ENCODE results near the gene HHEX.
"Not testable (repeated sequence)": the region's sequence is repeated elsewhere in the genome, so short reads cannot be mapped to it uniquely, and the experiment has no call there.

HHEX gene

DNA sequence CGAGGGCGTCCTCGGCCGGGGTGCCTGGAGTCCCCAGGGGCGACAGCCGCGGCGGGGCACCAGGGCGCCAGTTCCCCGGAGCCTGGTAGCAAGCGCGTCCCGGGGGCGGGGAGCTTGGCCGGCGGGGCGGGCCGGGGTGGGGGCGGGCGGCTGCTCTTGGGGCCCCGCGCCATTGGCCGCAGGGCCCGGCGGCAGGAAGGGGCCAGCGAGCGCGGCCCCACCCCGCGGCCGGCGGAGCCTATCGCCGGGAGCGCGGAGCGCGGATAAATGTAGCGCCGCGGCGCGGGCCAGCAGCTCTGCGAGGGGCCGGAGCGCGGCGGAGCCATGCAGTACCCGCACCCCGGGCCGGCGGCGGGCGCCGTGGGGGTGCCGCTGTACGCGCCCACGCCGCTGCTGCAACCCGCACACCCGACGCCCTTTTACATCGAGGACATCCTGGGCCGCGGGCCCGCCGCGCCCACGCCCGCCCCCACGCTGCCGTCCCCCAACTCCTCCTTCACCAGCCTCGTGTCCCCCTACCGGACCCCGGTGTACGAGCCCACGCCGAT lies at the start of gene HHEX:
HHEX (plus strand) TSS at position 293 of the 548 bp plus-strand sequence; CDS start at position 325, 32 bp downstream.
- peak; percentile 25 for DNase-seq

DNA sequence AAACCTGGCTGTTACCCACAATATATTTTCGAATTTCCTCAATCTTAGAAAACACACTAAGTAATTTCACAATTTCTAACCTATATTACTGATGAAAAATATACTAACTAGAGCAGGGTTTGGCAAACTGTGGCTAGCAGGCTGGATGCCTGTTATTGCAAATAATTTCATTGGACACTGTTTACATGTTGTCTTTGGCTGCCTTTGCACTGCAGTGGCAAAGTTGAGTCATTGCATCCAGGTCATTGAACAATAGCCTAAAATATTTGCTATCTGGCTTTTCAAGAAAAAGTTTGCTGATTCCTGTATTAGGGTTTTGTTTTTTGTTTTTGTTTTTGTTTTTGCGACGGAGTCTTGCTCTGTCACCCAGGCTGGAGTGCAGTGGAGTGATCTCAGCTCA lies 49.6 kb upstream of the HHEX start:
- DNase-seq = no peak

DNA sequence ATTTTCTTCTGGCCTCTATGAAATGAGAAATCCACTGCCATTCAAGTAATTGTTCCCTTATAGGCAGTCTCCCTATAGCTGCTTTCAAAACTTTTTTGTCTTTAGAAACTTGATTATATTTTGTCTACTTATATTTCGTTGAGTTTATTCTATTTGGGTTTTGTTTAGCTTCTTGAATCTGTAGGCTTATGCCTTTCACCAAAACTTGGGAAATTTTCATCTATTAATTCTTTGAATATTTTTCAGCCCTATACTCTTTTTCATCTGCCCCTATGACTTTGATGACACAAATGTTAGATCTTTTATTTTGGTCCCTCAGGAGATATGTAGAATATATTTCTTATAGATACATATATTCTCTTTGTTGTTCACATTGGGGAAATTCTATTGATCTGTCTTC lies 48.3 kb upstream of the HHEX start:
- no peak for DNase-seq

DNA sequence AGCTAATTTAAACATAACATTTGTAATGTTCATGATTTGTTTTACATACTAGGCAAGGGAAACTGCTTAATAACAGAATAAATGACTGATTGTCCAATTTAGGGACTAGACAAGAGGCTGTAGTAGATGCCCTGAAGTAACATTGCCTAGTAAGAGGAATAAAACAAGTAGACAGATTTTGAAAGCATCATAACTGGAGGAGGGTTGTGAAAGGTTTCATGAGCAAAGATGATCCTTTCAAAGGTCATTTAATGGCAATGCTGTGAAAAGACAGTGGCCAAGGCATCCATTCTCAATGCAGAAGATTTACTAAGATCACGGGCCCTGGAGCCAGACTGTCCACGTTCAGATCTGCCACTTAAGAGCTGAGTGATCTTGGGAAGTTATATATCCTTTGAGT lies 44.8 kb upstream of the HHEX start:
- no peak for DNase-seq

DNA sequence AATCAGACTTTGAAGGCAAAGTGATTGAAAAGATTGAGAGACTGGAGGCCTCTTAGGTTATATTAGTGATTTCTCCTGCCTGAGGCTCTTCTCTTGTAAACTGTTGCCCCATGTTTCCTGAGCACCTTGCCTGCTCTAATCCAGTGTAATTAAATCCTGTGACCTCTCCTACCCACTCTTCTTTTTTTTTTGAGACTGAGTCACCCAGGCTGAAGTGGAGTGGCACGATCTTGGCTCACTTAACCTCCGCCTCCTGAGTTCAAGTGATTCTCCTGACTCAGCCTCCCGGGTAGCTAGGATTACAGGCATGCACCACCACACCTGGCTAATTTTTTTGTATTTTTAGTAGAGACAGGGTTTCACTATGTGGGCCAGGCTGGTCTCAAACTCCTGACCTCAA lies 38.9 kb upstream of the HHEX start:
- not testable (repeated sequence) for DNase-seq

DNA sequence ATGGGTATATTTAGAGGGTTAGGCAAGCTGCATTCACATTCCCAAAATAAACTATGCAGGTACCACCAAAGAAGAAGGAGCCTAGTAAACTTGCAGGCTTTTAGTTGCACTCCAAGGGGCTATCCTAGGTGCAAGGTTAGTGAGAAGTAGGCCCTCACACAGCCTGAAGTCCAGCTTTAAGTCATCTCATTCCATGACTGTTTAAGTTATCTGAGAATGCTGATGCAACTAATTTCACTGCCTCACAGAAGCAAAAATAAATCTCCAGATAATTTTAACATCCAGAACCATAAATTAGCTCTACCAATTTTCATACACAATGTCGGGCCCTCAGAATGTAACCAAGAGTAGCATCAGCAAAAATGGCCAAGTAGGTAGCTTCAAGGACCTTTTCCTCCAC lies 34.3 kb upstream of the HHEX start:
- no peak for DNase-seq

DNA sequence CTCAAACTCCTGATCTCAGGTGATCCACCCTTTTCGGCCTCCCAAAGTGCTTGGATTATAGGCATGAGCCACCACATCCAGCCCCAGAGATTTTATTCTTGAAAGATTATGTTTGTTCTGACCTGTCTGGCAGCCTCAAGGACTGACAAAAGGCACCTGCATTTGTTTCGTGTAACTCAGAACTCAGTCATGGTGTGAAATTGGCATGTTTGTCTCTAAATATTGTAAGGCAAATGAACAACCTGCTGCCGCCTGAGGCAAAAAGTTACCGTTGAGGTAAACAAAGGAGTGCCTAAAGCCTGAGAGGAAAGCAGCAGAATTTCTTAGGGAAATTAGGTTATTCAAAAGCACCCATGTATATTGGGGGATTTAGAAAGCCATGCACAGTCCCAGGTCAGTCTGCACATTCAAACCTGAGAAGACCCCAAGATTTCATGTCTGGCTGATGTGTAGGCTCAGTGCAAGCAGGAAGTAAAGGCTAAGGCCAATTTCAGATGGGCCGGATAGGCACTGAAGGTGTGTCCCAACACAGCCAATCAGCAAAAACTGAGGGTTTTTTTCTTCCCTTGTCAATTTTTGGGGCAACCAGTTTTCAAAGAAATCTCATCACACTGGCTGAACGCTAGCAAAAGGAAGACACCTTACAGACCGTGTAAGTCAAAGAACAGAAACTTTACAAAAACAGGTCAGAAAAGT lies 33.3 kb upstream of the HHEX start:
- DNase-seq = no peak

DNA sequence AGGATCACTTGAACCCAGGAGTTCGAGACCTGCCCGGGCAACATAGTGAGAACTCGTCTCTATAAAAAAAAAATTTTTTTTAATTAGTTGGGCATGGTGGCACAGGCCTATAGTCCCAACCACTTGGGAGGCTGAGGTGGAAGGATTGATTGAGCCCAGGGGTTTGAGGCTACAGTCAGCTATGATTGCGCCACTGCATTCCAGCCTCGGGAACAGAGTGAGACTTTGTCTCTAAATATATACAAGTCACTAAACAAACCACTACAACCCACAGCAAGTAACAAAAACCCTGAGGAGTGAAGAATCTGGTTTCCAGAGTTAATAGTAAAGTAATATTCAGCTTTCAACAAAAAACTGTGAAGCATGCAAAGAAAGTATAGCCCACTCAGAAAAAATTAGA lies 32.7 kb upstream of the HHEX start:
- no peak for DNase-seq

DNA sequence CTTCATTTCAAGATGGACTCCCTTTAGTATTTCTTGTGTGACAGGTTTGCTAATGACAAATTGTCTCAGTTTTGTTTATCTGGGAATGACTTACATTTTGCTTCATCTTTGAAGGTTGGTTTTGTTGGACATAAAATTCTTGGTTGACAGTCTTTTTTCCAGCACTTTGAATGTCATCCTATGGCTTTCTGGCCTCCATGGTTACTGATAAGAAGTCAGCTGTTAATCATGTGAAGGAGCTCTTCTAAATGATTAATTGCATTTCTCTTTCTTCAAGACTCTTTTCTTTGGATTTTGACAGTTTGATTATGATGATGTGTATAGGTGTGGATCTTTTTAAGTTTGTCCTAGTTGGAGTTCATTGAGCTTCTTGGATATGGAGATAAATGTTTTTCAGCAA lies 26.9 kb upstream of the HHEX start:
- DNase-seq = no peak

DNA sequence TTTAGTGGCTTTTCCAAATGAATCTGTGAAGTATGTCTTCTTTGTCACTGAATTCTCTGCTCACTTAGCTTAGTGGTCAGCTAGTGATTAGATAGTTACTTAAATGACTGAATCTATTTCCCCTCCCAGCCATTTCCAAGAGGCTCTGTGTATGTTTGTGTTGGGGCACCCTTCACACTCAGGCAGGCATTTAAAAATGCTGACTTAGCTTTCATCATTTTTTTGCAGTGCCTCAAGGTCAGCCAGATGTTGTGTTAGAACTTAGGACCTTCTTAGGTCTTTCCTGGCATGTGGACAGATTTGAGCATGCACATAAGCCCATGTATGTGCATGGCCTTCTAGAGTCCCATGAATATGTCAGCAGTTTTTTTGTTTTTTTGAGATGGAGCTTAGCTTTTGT lies 25.4 kb upstream of the HHEX start:
- no peak for DNase-seq

DNA sequence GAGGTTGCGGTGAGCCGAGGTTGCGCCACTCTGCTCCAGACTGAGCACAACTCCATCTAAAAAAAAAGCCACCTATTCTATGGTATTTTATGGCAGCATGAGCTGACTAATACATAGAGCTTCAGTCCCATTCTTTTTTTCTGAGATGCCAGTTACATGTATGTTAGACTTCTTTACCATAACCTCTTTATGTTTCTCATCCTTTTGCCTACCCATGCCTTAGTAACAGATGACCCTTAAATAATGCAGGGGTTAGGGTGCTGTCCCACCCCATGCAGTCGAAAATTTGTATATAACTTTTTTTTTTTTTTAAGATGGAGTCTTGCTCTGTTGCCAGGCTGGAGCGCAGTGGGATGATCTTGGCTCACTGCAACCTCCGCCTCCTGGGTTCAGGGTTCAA lies 22.7 kb upstream of the HHEX start:
- DNase-seq = no peak

DNA sequence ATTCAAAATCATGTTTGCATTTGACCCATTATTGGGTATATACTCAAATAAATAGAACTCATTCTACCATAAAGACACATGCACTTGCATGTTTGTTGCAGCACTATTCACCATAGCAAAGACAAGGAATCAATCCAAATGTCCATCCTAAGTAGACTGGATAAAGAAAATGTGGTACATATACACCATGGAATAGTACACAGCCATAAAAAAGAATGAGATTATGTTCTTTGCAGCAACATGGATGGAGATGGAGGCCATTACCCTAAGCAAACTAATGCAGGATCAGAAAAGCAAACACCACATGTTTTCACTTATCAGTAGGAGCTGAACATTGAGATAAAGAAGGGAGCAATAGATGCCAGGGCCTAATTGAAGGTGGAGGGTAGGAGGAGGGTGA lies 12.0 kb upstream of the HHEX start:
- no peak for DNase-seq

DNA sequence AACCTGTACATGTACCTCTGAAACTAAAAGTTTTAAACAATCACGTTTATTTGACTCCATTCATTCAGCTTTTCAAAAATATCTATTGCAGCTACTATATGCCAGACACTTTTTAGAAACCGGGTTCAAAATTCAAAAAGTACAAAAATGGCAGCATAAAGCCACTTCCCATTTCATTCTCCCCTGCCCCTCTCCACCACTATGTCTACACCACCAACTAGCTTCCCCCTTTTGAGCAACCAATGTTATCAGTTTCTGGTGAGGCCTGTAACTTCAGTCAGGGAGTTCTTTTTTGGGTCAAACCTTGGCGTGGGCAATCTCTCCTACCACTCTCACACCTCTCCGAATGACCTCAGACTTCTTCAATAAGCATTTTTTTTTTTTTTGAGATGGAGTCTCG lies 11.5 kb upstream of the HHEX start:
- no peak for DNase-seq

DNA sequence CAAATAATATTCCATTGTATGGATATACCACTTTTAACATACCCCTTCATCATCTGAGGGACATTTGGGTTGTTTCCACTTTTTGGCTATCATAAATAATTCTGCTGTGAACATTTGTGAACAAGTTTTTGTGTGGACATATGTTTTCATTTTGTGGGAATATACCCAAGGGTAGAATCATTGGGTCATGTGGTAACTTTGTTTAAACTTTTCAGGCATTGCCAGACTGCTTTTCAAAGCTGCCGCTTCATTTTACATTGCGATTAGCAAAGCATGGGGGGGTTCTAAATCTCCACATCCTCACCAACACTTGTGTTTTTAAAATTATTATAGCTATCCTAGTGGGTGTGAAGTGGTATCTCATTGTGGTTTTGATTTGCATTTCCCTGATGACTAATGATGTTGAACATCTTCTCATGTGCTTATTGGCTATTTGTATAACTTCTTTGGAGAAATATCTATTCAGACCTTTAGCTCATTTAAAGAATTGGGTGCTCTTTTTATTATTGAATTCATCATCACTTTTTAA lies 8.4 kb upstream of the HHEX start:
- no peak for DNase-seq

DNA sequence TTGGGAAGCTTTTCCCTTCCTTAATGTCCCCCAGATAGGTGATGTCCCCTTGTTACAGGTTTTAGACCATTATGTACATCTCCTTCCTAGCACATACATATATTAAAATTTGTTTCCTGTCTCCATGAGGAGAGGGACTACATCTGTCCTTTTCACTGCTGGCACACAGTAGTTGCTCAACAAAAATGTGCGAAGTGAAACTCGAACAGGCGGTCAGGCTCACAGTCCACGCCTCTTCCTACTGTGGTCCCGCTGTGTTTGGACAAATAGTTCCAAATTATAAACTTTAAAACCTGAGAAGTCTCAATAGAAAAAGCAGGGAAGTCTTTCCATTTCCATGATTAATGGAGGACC lies 1.2 kb upstream of the HHEX start:
- no peak for DNase-seq

DNA sequence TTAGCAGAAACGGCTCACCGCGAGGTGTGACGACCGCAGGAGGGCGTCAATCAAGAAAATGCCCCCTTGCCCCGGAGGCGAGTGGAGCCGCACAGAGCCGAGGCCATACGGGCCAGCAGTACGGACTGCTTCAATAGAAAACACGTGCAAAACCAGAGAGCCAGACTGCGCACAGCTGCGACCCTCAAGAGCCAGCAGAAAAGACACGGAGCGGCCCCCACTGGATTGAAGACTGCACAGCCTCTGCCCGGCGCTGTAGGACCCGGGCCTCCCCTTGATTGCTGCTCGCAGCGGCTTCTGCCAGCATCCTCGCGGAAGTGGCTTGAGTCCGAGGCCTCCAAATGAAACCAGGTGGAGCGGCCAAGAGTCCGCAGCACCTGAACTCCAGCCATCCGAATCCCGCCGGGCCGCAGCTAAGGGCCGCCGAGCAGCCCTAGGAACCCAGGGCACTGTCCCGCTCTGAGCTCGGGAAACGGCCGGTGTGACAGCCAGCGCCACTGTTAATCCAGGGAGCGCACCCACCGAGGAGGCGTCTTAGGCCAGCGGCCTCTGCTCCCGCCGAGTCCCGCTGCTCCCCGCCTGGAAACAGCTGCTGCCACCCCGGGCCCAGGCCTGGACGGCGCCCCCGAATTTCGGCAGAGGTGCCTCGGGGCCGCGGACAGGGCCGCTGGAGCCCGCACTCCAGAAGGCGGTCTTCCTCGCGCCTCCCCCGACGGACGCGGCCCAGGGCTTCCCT lies 660 bp upstream of the HHEX start:
- peak; percentile 40 for DNase-seq

DNA sequence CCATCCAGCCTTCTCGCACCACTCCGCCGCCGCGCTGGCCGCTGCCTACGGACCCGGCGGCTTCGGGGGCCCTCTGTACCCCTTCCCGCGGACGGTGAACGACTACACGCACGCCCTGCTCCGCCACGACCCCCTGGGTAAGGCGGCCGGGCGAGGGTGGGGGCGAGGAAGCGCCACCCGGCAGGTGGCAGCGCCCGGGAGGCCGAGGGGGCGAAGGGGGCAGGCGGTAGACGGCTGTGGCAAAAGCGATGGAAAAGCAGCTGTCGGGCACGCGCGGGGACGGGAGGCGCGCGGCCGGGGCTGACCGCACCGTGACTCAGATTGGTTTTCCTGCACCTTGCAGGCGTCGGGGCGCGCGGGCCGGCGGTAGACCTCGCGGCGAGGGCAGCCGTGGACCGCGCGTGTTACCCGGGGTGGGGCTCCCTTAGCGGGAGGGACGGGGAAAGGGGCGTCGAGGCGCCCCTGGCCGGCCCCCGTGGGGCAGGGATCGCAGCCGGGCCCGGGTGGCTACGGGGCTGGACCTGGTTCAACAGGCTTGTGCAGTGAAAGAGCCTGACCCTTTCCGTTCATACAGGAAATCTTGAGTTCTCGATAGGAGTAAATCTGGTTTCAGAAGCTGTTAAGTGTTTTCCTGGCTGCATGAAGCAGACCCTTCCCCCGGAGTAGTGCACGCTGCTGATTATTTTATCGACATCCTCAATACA lies 608 bp downstream of the HHEX start:
- DNase-seq = peak; percentile 5

DNA sequence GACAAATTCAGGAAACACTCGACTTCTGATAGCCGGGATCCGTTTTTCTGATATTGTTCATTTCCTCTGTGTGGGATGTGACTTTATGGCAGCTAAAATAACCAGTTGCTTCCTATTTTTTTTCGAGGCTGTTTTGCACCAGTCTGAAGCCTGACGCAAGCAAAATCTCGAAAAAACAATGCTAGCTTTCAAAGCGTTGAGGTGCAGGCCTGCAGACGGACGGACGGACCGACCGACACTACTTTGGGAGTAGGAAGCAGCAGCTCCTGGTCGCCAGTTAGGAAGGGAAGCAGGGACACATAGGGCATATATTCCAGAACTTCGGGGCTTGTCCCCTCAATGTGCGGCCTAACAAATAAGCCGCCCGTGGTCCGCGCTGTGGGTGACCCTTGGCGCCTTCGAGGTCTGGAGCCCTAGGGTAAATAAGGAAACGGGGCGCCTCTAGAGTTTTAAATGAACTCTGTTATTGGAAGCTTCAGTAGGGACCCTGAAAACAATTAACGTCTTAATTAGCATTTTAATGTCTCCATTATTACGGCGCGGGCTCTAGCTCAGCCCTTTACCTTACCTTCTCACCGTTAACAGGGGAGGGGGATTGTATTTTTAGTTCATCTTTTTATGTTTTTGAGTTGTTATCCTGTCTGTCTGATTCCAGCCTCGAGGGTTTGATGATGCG lies 1.3 kb downstream of the HHEX start:
- DNase-seq = no peak

DNA sequence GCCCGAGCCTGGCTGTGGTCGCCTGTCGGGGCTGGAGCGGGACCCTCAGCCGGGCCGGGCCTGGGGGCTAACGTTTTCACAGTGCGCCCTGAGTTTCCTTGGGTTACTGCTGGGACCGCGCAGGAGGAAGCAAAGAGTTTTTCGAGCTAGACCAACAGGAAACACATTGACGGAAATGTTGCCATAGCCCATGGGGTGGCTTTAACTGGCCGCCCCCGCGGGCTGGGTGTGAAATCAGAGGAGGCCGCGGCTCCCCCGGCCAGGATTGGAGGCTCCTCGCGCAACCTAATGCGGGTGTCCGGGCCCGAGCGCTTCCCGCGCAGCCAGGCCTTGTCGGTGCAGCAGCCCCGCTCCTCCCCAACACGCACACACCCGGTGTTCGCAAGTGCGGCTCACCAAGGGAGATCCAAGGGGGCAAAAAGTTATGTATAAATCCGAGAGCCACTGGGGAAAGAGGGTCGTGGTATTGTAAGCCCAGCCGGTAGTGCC lies 1.9 kb downstream of the HHEX start:
- no peak for DNase-seq

DNA sequence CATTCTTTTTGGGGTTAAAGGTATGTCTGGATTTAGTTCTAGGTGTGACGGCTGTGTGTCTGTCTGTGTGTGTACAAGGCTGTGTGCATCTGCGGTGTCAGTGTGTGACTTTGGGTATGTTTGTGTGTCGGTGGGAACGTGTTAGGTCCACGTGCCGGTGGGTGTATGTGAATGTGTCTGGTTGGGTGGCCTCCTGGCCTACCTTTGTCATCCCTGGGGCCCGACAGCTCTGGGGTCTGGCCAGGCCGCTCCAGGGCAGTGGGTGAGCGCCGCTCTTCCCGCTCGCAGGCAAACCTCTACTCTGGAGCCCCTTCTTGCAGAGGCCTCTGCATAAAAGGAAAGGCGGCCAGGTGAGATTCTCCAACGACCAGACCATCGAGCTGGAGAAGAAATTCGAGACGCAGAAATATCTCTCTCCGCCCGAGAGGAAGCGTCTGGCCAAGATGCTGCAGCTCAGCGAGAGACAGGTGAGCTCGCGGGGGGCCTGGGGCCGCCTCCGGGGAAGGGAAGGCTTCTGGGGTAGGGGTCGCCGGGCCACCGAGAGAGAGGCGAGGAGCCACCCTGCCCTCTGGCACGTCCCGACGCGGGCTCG lies 2.4 kb downstream of the HHEX start:
- no peak for DNase-seq

DNA sequence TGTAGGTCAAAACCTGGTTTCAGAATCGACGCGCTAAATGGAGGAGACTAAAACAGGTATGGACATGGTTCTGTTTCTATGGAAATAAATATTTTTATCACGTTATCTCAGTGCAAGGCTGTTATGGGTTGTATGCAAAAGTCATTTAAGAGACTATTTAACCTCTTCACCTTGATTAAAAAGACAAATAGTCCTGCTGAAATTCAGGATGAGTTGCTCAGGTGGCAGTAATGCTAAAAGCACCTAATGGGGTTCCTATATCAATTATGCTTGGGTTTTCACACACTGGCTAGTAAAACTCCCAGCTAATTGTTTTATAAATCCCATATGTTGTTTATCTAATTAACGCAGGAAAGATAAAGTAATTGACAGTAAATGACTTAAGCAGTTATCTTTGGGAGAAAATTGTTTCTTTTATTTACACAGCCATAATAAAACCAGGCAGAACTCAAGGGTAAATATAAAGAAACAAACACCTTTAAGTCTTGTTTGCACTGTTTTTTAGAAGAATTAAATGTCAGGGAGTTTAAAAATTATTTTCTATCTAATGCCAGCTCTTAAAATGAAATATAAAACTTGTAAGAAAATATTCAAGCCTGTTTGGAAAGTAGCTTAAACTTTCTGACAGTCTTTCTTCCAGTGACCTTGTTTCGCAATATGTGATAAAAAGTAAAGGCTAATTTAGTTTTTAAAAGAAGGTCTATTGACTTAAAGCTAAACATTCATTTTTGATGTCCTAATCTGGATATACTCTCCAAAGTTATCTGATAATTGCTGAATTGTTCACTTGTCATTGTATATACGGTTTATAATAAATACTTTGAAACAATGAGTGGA lies 3.2 kb downstream of the HHEX start:
- no peak for DNase-seq

DNA sequence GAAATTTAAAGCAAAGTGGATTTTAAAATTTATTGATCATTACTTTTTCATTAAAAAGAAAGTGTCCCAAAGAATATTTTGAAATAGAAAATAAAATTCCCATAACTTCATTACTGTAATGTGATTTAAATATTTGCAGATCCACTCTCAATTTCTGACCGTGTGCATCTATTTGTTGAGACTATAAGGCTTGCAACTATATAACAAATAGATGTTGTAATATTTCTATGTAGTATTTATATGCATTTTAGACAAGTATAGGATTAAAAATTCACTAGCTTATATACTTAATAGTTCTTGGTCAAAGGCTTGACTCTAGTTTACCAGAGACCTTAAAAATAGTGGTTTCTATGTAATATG lies 3.8 kb downstream of the HHEX start:
- DNase-seq = no peak

All from NCI-H2227 treated with DMSO at 0.1 percent for 48 hours (cell line).